ENCODE measurements around the gene UBE2R2. TPM values are rescaled to one million over a fixed set of nuclear protein-coding genes. Genes with fewer than 3 reads are reported as not detected.

The UBE2R2 gene
- total and polyA plus RNA-seq, 9 donors: 19.6 to 76.0 (median 43.3) TPM

DNA sequence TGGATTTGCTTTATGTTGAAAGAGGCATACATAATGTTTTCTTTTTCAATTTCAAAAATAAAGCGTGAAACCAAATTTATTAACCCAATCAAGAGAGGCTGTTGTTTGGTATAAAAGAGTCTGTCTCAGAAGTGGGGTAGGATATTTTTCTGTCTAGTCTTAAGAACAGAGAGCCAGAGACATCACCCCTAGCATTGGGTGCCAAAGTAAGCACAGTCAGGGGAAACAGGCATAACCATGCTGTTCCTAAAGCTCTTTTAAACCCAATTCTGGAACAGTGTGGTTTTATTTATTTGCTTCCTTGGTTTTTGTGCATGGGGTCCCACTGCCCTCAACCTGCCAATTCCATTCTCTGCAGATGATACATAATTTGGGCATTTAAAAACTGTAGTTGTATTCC is 88.2 kb downstream of the UBE2R2 start:
- Histone ChIP-seq H3K27me3 (no peaks in the 10 kb centered on the region), H3K9me3 (no peaks in the 10 kb centered on the region), H3K4me1 (ENCODE audit: insufficient read depth) (peaks cover 5% of the 10 kb centered on the region), H3K27ac (no peak overlapping the region), H3K36me3 (no peaks in the 10 kb centered on the region), H3K4me3 (no peak overlapping the region)
- 89 to 92% (median 90%) methylated on average over 1 of the region's 1 CpG for WGBS, 3 donors
- intact Hi-C loops (cut with DNase I): no loop called here
- no peak for DNase-seq
- TF ChIP-seq EP300 (IDR thresholded peaks at IDR 0.05): no peak
- TF ChIP-seq POLR2A (IDR thresholded peaks at IDR 0.05): no peak

DNA sequence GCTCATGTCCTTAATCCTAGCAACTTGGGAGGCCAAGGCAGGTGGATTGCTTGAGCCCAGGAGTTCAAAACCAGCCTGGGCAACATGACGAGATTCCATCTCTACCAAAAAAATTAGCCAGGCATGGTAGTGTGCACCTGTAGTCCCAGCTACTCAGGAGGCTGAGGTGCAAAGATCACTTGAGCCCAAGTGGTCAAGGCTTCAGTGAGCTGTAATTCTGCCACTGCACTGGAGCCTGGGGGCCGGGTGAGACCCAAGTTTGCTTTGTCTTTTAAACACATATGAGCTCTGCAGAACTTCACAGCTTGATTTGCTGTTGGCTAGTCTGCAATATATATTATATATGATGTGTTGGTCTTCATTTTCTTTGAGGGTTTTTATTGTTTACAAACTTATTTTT is 89.8 kb downstream of the UBE2R2 start:
- H3K36me3 ChIP-seq: no peaks in the 10 kb centered on the region
- TF ChIP-seq, protein P1, sequence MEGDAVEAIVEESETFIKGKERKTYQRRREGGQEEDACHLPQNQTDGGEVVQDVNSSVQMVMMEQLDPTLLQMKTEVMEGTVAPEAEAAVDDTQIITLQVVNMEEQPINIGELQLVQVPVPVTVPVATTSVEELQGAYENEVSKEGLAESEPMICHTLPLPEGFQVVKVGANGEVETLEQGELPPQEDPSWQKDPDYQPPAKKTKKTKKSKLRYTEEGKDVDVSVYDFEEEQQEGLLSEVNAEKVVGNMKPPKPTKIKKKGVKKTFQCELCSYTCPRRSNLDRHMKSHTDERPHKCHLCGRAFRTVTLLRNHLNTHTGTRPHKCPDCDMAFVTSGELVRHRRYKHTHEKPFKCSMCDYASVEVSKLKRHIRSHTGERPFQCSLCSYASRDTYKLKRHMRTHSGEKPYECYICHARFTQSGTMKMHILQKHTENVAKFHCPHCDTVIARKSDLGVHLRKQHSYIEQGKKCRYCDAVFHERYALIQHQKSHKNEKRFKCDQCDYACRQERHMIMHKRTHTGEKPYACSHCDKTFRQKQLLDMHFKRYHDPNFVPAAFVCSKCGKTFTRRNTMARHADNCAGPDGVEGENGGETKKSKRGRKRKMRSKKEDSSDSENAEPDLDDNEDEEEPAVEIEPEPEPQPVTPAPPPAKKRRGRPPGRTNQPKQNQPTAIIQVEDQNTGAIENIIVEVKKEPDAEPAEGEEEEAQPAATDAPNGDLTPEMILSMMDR (IDR thresholded peaks at IDR 0.05): no peak
- TF ChIP-seq POLR2A (IDR thresholded peaks at IDR 0.05) (no peak), EP300 (IDR thresholded peaks at IDR 0.05) (no peak)
- no peak for DNase-seq

DNA sequence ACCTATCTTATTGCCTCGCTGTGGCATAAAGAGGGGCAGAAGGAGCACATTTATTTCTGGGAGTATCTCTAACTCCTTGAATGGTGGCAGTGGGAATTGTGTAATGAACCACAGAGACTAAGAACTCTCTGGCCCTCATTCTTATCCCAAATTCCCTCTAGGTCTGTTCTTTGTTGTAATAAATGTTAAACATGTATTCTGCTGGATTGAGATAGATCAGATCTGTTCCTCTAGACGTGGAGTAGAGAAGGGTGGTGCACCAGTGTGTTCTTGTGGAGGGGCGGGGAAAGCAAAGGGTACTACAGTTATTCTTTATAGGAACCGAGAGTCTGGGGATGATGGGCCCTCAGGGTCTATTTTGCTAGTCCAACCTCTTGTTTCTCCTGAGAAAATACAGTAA is 90.4 kb downstream of the UBE2R2 start:
- Histone ChIP-seq H3K4me3 (no peak overlapping the region), H3K36me3 (no peaks in the 10 kb centered on the region), H3K27me3 (no peaks in the 10 kb centered on the region), H3K4me1 (ENCODE audit: insufficient read depth) (peaks cover 5% of the 10 kb centered on the region), H3K27ac (no peak overlapping the region), H3K9me3 (no peaks in the 10 kb centered on the region)
- DNase-seq: no peak
- intact Hi-C loops (cut with DNase I): no loop called here
- TF ChIP-seq EP300 (IDR thresholded peaks at IDR 0.05) (no peak), POLR2A (IDR thresholded peaks at IDR 0.05) (no peak)
- TF ChIP-seq, protein P1 (IDR thresholded peaks at IDR 0.05): no peak
- 68 to 77% (median 71%) methylated on average over 4 of the region's 4 CpGs for WGBS, 3 donors

More for the DNA sequence above, 89.8 kb downstream of the UBE2R2 start:
- H3K27ac ChIP-seq: no peak overlapping the region
- no peak overlapping the region for H3K4me3 ChIP-seq
- WGBS, 3 donors: 90 to 97% (median 93%) methylated on average over 2 of the region's 2 CpGs
- intact Hi-C loops (cut with DNase I): no loop called here
- no peaks in the 10 kb centered on the region for H3K27me3 ChIP-seq
- no peaks in the 10 kb centered on the region for H3K9me3 ChIP-seq
- peaks cover 5% of the 10 kb centered on the region for H3K4me1 ChIP-seq (ENCODE audit: insufficient read depth)

DNA sequence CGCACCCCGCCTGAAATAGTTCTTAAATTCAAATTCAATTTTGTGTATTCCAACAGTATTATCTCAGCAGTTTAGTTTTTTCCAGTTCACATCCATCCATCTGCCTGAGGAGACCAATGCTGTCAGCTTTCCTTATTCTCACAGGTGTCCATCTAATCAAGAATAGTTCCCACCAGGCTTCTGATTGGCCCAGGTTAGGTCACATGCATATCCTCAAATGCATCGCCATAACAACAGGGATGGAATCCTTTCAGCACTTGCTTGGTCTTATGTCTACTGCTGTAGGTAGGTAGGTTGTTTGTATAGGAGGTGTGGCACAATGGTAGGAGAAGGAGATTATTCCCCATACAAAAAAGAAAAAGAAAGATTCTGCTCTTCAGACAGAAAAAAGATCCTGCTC is 91.2 kb downstream of the UBE2R2 start:
- no peak overlapping the region for H3K27ac ChIP-seq
- no peak for DNase-seq
- WGBS, 3 donors: 94 to 99% (median 96%) methylated on average over 3 of the region's 3 CpGs
- no peak for TF ChIP-seq POLR2A (IDR thresholded peaks at IDR 0.05)
- intact Hi-C loops (cut with DNase I): no loop called here
- H3K4me1 ChIP-seq (ENCODE audit: insufficient read depth): peaks cover 5% of the 10 kb centered on the region
- H3K4me3 ChIP-seq: no peak overlapping the region
- H3K36me3 ChIP-seq: no peaks in the 10 kb centered on the region
- H3K27me3 ChIP-seq: no peaks in the 10 kb centered on the region
- no peaks in the 10 kb centered on the region for H3K9me3 ChIP-seq

DNA sequence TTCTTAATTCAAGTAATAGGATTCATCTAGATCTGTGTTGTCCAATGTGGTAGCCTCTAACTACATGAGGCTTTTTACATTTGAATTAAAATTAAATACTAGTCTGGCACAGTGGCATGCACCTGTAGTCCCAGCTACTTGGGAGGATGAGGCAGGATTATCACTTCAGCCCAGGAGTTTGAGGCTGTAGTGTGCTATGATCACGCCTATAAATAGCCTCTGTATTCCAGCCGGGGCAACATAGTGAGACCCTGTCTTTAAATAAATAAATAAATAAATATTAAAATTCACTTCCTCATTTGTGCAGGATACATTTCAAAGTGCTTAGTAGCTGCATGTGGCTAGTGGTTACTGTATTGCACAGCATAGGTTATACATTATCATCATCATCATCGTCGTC is 91.8 kb downstream of the UBE2R2 start:
- Histone ChIP-seq H3K36me3 (no peaks in the 10 kb centered on the region), H3K27ac (no peak overlapping the region), H3K9me3 (no peaks in the 10 kb centered on the region), H3K4me3 (no peak overlapping the region), H3K4me1 (ENCODE audit: insufficient read depth) (peaks cover 5% of the 10 kb centered on the region), H3K27me3 (no peaks in the 10 kb centered on the region)
- 94 to 97% (median 96%) methylated on average over 4 of the region's 4 CpGs for WGBS, 3 donors
- no peak for DNase-seq
- intact Hi-C loops (cut with DNase I): no loop called here
- TF ChIP-seq, protein P1 (IDR thresholded peaks at IDR 0.05): no peak
- TF ChIP-seq EP300 (IDR thresholded peaks at IDR 0.05) (no peak), POLR2A (IDR thresholded peaks at IDR 0.05) (no peak)
